DND-41 (cell line): ENCODE results near the gene SCAPER.

ENCODE experiments used
- ATAC-seq: fragments of 200-7000 bp; cut with Tn5 transposase; 3 replicates; pipeline ENCODE4 v1.9.1; 2021; ENCODE audit warnings: low read depth; ENCODE audit not compliant: insufficient read depth
- DNase-seq: peaks from one replicate; pipeline ENCODE4 v3.0.0-alpha.2; 2020
- H2AFZ ChIP-seq: 2 replicates; pipeline ENCODE4 v1.6.0; 2012; ENCODE audit warnings: low read depth, low read length
- H3K27ac ChIP-seq: 2 replicates; pipeline ENCODE4 v1.5.1; 2012; ENCODE audit warnings: low read length, inconsistent platforms
- H3K27me3 ChIP-seq: fragments of 200-600 bp; sonication (generic); 2 replicates; pipeline ENCODE4 v1.6.0; 2012; ENCODE audit warnings: low read length, mild to moderate bottlenecking, inconsistent platforms; ENCODE audit not compliant: insufficient read depth, poor library complexity
- H3K36me3 ChIP-seq: 2 replicates; pipeline ENCODE4 v1.5.1; 2012; ENCODE audit warnings: low read length, inconsistent platforms; ENCODE audit not compliant: insufficient read depth
- H3K4me1 ChIP-seq: 2 replicates; pipeline ENCODE4 v1.5.1; 2012; ENCODE audit warnings: mild to moderate bottlenecking, low read length; ENCODE audit not compliant: insufficient read depth
- H3K4me2 ChIP-seq: 2 replicates; pipeline ENCODE4 v1.6.0; 2012; ENCODE audit warnings: mild to moderate bottlenecking, moderate library complexity, low read length, inconsistent platforms; ENCODE audit not compliant: insufficient read depth
- H3K4me3 ChIP-seq, 2 experiments: fragments of 200-600 bp in 1 of 2; shearing (Covaris generic) in 1 of 2; 2 replicates each; pipeline ENCODE4 v1.5.1; 2012 to 2016; ENCODE audit warnings: inconsistent platforms in 2 of 2, low read length in 2 of 2, mild to moderate bottlenecking in 2 of 2, low read depth in 1 of 2, moderate library complexity in 1 of 2
- H3K79me2 ChIP-seq: 2 replicates; pipeline ENCODE4 v1.6.0; 2012; ENCODE audit warnings: low read length, inconsistent platforms; ENCODE audit not compliant: insufficient read depth
- H3K9ac ChIP-seq: 2 replicates; pipeline ENCODE4 v1.6.0; 2012; ENCODE audit warnings: low read depth, mild to moderate bottlenecking, inconsistent platforms, low read length, moderate library complexity
- H3K9me3 ChIP-seq: 2 replicates; pipeline ENCODE4 v1.5.1; 2012; ENCODE audit warnings: low read length, moderate library complexity, mild to moderate bottlenecking, inconsistent platforms; ENCODE audit not compliant: insufficient read depth, severe bottlenecking
- H4K20me1 ChIP-seq: 2 replicates; pipeline ENCODE4 v1.6.0; 2012; ENCODE audit warnings: low read length; ENCODE audit not compliant: insufficient read depth
- CTCF ChIP-seq: IDR thresholded peaks from 2 replicates; pipeline ENCODE4 v1.5.1; 2012; ENCODE audit warnings: borderline replicate concordance, low read length, moderate library complexity, mild to moderate bottlenecking; ENCODE audit not compliant: poor library complexity, severe bottlenecking; ENCODE audit errors: extremely low read depth
- EZH2 ChIP-seq: IDR thresholded peaks from 3 replicates; pipeline ENCODE4 v1.6.1; 2012; ENCODE audit warnings: borderline replicate concordance, low read depth, mild to moderate bottlenecking, moderate library complexity, low read length, inconsistent platforms; ENCODE audit not compliant: severe bottlenecking

Gene SCAPER

GRCh38 chr15:76843269-76843668 lies 61.9 kb downstream of the SCAPER start:
- no peaks in the 10 kb centered on the region; the same call in 1 of the 2 replicates for H3K36me3 ChIP-seq
- no peaks in the 10 kb centered on the region for H3K9me3 ChIP-seq
- no peak overlapping the region for H3K4me3 ChIP-seq
- H4K20me1 ChIP-seq, result no peaks in the 10 kb centered on the region
- no peak overlapping the region for H3K4me2 ChIP-seq
- H2AFZ ChIP-seq, result no peak overlapping the region
- no peaks in the 10 kb centered on the region for H3K4me1 ChIP-seq
- DNase-seq (no peak), ATAC-seq (no peak)
- H3K27me3 ChIP-seq, result no peaks in the 10 kb centered on the region
- H3K79me2 ChIP-seq, result no peaks in the 10 kb centered on the region
- H3K27ac ChIP-seq, result no peak overlapping the region
- TF ChIP-seq EZH2, result no peak
- no peak for TF ChIP-seq CTCF
- H3K9ac ChIP-seq, result no peak overlapping the region

GRCh38 chr15:76840830-76841460 lies 64.2 kb downstream of the SCAPER start:
- peak; percentile 61 for TF ChIP-seq CTCF
- TF ChIP-seq EZH2, result no peak
- DNase-seq (no peak), ATAC-seq (peak; percentile 52; the same call in 1 of the 3 replicates)
- Histone ChIP-seq H3K9ac (no peak overlapping the region), H3K4me1 (no peaks in the 10 kb centered on the region), H3K79me2 (no peaks in the 10 kb centered on the region), H3K36me3 (no peaks in the 10 kb centered on the region; the same call in 1 of the 2 replicates), H3K4me2 (no peak overlapping the region), H2AFZ (no peak overlapping the region), H3K4me3 (no peak overlapping the region), H3K27ac (no peak overlapping the region), H4K20me1 (no peaks in the 10 kb centered on the region), H3K9me3 (no peaks in the 10 kb centered on the region), H3K27me3 (no peaks in the 10 kb centered on the region)

GRCh38 chr15:76839173-76839572 lies 66.0 kb downstream of the SCAPER start:
- no peak overlapping the region for H2AFZ ChIP-seq
- no peak overlapping the region for H3K27ac ChIP-seq
- no peaks in the 10 kb centered on the region for H3K79me2 ChIP-seq
- H3K27me3 ChIP-seq, result no peaks in the 10 kb centered on the region
- H3K4me2 ChIP-seq, result no peak overlapping the region
- DNase-seq (no peak), ATAC-seq (no peak)
- no peaks in the 10 kb centered on the region for H4K20me1 ChIP-seq
- no peaks in the 10 kb centered on the region for H3K9me3 ChIP-seq
- H3K4me1 ChIP-seq, result no peaks in the 10 kb centered on the region
- no peak overlapping the region for H3K9ac ChIP-seq
- H3K4me3 ChIP-seq, result no peak overlapping the region
- no peaks in the 10 kb centered on the region; the same call in 1 of the 2 replicates for H3K36me3 ChIP-seq
- TF ChIP-seq CTCF (no peak), EZH2 (no peak)

- H4K20me1 ChIP-seq, result no peaks in the 10 kb centered on the region
- ATAC-seq, result no peak
Measured at GRCh38 chr15:76837474-76837873, 67.7 kb downstream of the SCAPER start.

More at GRCh38 chr15:76837474-76837873, 67.7 kb downstream of the SCAPER start:
- Histone ChIP-seq H3K4me1 (no peaks in the 10 kb centered on the region), H3K36me3 (peaks cover 2% of the 10 kb centered on the region; the same call in 1 of the 2 replicates), H3K4me3 (no peak overlapping the region), H2AFZ (no peak overlapping the region), H3K79me2 (peaks cover 3% of the 10 kb centered on the region; the same call in 1 of the 2 replicates), H3K27ac (no peak overlapping the region), H3K4me2 (no peak overlapping the region), H3K27me3 (no peaks in the 10 kb centered on the region), H3K9ac (no peak overlapping the region), H3K9me3 (no peaks in the 10 kb centered on the region)
- TF ChIP-seq CTCF (no peak), EZH2 (no peak)
- DNase-seq, result no peak
